Right forelimb (tissue), 1 donor: Measurements from ENCODE around the gene ZFYVE9.

ENCODE experiments used
- DNase-seq: peaks from one replicate; pipeline ENCODE4 v3.0.0-alpha.2; 2018

Gene ZFYVE9

DNA sequence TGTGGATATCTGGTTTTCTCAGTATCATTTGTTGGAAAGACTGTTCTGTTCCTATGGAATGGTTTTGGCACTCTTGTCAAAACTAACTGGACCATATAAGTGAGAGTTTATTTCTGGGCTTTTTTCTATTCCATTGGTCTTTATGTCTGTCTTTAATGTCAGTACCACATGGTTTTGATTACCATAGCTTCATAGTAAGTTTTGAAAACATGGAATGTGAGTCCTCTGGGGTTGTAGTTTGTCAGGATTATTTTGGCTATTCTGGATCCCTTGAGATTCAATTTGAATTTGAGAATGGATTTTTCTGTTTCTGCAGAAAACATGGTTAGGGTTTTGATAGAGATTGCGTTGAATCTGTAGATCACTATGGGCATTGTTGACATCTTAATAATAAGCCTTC, 107.9 kb downstream of the ZFYVE9 start:
- DNase-seq = no peak

DNA sequence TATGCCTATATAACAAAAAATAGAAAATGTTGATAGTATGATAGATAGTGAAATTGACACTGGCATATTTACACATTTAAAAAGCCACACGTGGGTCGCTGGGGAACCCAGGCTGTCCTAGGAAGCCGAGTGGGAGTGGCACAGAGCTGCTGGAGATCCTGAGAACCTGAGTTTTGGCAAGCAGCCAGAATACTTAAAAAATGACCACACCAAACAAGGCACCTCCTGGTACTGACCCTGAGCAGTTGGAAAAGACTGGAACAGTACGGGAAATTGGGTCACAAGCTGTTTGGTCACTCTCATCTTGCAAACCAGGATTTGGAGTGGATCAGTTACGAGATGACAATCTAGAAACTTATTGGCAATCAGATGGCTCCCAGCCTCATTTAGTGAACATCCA, 111.5 kb downstream of the ZFYVE9 start:
- DNase-seq = no peak

DNA sequence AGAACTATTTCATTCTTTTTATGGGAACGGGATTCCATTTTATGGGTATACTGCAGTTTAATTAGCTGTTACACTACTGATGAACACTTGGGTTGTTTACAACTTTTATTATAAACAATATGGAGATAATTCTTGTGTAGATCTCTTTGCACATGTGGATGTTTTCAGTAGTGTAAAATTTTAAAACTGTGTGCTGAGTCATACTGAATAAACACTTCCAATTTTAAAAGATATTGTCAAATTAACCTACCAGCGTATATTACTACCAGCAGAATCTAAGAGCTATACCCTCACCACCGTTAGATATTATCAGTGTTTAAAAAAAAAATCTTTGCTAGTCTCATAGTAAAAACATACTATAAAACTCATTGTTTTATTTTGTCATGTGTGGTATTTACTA, 118.0 kb downstream of the ZFYVE9 start:
- DNase-seq = no peak

DNA sequence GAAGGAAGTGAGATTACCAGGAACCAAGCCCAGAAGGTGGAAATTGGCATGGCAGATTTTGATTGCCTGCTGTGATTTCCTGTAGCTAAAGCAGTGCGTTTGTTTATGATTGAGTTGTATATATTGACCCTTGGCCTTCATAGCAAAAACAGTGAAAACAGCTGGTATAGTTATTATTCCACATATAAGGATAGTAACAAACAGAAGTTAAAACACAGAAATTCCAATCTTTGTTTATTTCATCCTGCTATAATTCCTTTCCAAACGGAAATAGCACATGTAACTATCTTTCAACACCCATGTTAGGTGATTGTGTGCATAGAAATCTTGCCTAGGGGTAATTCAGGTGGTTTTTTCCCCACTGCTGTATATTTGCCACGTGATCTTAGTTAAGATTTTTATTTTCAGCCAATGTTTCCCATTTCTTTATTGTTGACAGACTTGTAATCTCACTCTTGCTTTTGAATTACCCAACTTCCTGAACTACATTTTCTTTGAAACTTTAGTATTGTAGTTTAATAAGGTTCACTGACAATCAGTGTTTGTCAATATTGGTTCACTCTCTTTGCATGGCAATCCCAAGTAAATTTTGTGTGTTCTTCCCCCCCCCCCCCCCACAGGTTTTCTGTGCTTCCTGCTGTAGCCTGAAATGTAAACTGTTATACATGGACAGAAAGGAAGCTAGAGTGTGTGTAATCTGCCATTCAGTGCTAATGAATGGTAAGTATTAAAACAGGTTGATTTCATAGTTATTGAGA, 121.4 kb downstream of the ZFYVE9 start:
- DNase-seq = no peak

DNA sequence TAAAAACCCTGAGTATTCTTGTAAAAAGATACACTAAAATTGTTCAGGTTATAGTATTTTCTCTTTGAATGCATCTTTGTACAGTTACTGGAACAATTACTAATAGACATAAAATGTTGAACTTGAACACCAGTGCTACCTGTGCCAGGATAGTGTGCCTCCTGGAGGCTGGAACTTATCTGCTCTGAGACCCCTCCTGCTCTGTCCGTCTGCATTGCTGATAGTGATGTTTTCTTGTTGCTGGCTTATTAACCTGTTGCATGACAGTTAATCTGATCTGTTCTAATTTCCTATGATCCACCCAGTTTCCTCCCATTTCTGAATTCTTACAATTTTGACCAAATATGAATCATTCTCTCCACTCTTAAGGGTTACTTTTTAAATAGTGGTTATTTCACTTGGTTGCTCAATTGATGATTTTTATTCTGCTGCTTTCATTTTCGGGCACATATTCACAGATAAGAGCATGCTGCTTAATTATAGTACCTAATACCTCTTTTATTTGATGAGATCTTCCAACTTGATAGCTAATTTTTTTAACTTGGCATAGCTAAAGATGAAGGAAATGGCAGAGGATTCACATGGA, 122.7 kb downstream of the ZFYVE9 start:
- DNase-seq = no peak

DNA sequence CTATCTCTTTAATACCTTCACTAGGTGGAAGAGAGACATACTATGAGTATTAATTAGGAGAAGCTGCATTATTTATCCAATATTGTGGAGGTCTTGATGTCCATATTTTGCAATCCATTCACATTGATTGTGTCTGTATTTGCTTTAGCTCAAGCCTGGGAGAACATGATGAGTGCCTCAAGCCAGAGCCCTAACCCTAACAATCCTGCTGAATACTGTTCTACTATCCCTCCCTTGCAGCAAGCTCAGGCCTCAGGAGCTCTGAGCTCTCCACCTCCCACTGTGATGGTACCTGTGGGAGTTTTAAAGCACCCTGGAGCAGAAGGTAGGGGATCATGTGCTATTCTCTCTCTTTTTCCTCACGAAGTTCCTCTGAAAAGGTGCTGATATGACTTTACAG, 124.6 kb downstream of the ZFYVE9 start:
- DNase-seq = no peak

DNA sequence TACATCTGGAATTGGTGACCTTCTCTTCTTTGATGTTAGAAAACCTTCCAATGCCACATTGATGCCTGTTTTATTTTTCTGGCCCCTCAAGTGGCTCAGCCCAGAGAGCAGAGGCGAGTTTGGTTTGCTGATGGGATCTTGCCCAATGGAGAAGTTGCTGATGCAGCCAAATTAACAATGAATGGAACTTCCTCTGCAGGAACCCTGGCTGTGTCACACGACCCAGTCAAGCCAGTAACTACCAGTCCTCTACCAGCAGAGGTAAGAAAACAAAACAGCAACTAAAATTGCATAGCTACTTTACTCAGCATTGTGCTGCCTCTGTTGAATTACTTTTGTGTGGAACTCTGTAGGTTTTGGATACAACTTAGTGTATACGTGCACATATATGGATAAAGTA, 126.5 kb downstream of the ZFYVE9 start:
- no peak for DNase-seq

DNA sequence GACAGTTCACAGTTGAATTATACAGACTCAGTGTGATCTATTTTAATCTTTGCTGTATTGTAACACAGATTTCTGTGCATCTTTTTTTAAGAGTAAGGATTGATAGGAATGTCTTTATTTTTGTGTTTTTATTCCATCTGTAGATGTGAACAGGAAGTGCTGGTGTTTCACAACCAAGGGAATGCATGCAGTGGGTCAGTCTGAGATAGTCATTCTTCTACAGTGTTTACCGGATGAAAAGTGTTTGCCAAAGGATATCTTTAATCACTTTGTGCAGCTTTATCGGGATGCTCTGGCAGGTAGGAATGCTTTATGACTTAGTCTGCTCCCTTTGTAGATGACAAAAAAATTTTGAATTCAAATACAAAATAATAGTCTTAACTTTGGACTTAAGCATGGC, 139.6 kb downstream of the ZFYVE9 start:
- no peak for DNase-seq

DNA sequence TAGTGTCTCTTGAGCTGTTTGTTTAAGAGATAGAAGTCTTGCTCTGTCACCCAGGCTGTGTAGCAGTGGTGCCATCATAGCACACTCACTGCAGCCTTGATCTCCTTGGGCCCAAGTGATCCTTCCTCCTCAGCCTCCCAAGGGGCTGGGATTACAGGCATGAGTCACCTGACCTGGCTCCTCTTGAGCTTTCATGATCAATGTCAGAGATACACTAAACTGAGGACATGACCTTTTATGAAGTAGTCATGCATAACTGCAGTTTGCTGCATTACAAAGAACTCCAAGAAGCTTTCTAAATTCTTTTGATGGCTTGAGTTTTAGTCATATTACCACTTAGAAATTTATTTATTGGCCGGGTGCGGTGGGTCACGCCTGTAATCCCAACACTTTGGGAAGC, 146.4 kb downstream of the ZFYVE9 start:
- DNase-seq = no peak

DNA sequence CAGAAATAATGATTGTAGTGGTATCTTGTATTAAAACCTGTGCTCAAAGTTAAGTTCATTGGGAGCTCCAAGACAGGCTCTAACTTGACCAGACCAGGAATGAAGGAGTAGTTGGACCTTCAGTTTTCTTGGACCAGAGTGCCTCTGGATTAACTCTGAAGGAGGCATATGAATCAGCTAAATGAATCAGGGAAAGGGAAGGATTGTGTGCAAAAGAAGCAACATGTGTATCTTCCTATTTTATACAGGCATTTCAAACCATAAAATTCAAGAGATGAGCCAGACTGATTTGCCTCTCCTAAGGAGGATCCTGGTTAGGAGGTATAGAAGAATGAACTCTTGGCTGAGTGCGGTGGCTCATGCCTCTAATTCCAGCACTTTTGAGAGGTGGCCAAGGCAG, 152.7 kb downstream of the ZFYVE9 start:
- no peak for DNase-seq

DNA sequence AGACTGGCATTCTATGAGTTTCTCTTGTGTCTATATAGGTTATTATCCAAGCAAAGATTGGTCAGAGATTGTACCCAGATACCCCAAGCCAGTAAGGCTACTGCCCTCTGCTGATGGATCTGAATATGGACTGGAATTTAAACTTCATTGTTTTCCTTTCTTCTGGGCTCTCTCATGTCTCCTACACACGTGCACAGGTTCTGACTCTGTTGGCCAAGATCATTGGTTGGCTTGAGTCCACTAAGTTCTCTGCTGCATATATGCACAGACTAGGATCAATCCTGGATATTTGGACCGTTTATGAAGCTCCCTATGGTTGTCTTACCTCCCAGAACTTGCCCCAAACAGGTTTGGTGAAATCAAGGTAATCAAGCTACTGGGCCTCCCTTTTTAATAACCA, 154.5 kb downstream of the ZFYVE9 start:
- no peak for DNase-seq

DNA sequence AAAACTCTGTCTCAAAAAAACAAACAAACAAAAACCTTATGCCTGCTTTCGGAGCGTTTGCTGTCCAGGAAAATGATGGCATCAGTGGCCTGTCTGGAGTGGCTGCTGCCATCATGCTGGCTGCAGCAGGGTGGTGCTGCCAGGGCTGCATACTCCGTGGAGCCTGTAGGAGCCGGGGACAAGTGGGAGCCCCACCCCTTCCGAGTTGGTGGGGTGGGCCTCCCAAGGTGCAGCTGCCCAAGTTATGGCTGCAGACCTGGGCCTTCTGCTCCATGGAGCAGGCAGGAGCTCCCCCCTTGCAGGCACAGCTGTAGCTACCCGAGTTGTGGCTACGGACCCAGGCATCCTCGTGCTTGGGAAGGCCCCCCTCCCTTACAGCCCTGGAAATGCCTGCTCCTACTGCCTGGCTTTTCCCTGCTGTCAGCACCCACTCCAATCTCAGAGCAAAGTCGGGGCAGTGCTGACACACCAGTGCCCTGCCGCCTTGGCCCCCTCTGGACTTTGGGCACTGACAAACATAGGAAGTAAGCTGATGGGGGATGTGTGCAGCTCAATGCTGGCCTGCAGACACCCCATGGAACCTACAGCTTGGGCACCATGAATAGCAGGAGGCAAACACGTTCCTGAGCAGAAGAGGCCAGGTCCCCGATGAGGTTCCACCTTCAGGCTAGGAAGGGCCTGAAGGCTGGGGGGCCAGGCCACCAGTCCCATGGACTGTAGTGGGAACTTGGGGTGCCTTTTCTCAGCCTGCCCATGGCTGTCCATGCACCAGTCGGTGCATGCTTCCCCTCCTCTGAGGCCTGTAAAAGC, 163.7 kb downstream of the ZFYVE9 start:
- no peak for DNase-seq

DNA sequence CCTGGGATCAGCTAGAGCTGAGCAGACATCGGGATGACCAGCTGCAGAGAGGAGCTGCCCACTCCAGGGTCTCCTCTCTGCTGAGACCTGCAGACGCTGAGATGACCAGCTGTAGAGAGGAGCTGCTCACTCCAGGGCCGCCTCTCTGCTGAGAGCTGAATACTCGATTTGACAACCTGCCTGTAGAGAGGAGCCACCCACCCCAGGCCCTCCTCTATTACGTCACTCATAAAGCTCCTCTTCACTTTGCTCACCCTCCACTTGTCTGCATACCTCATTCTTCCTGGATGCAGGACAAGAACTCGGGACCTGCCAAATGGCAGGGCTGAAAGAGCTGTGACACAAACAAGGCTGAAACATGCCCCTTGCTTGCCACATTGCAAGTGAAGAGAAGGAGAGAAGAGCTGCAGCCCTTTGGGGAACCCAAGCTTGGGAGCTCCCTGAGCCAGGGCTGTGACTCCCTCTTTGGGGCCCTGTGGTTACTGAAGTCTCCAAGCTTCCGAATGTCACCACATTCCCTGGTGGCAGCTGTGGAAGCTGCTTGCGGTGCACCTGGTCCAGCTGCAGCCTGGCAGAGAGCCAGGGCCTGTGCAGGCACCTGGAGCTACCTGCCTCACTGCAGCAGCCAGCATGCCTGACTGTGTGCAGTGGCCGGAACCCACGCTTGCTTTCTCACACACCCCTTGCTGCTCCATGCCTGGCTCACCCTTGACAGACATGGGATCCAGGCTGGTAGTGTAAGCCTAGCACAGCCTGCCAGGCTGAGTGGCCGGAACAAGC, 164.5 kb downstream of the ZFYVE9 start:
- DNase-seq = no peak

DNA sequence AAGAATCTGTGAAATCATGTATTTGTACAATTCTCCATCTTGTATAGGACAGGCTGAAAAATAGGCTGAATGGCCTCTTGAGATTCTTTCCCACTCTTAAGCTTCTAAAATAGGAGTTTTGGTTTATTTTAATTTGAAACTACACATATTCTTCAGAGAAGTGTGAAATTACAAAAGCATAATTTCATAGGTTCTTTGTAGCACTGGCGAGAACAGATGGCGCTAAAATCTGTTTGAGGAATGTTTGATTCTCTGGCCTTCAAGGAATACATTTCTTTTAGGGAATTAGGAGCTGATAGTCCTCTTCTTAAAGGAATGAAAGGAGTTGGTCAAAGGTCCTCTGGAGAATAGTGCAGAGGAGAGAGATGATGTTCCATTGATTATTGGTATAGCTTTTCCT, 179.2 kb downstream of the ZFYVE9 start:
- DNase-seq = no peak

DNA sequence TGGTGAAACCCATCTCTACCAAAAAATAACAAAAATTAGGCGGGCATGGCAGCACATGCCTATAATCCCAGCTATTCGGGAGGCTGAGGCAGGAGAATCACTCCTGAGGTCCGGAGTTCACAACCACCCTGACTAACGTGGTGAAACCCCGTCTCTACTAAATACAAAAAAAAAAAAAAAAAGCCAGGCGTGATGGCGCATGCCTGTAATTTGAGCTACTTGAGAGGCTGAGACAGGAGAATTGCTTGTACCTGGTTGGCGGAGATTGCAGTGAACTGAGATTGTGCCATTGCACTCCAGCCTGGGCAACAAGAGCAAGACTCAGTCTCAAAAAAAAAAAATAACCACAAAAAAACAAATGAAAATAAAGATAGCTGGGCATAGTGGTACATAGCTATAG, 181.8 kb downstream of the ZFYVE9 start:
- no peak for DNase-seq

DNA sequence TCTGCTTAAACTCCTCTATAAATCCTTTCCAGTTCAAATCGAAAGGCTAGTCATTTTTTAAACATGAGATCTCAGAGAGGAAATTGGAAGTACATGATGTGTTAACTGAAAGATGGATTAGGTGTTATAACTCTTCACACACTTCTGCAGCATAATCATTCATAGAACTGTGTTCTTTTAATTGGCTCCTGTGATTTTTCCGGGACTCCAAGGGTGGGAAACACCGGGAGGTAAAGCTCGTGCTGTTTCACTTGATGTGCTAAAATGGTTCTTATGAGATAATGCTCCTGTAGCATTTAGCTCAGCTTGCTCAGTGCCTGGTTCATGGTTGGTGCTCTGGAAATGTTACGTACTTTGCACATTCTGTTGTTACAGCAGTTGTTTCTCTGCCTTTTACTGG, 183.9 kb downstream of the ZFYVE9 start:
- DNase-seq = no peak

DNA sequence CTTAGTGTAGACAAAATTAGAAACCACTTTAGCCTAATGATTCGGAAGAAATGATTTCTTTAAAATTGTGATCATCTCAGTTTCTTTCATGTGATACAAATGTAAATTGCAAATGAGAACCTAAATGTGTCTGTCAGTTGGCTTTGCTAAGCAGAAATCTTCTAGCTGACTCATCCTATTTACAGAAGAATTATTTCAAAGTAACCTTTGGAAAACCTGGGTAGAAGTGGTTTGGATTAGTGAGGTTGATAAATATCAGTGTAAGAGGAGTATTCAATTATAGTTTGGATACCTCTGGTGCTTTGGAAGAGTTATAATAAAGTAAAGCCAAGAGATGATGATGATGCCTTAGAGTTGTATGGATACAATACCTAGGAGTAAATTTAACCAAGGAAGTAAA, 186.7 kb downstream of the ZFYVE9 start:
- DNase-seq = no peak

DNA sequence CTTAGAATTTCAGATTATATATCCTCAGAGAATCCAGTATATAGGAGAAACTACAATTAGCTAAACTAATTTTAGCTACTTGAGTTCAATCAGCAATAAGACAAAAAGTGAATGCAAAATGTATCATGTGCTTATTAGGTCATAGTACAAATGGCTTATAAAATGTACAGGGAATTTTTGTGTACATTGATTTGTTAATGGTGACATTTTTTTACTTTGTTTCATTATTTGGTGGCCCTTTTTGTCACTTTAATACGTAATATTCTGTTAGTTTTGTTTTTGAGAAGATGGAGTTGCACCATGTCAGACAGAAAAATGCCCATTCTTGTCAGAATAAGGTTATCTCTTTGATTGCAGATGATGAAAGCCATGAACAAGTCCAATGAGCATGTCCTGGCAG, 190.5 kb downstream of the ZFYVE9 start:
- DNase-seq = no peak

DNA sequence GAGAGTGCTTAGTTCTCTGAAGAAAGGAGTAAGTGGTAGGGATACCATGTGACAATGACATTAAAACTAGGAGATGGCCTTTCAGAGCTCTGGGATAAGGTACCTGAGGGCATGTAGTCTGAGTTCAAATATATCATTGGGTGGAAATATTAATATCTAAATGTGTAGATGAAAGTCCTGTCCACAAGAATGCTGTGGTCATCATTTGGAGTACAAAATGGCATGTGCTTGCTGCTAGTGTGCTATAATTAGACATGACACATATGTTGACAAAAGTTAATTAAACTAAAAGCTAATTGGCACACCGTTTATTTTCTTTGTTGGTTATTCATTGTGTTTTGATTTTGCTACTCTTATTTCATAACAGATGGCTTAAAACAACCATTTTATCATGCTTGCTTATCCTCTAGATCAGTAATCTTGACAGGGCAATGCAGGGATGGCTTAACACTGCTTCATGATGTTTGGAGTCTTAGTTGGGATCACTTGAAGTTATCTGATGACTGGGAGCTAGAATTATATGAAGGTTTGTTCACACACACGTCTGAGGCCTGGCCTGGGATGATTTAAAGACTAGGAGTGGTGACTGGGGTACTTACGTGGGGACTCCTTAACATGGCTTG, 193.1 kb downstream of the ZFYVE9 start:
- DNase-seq = no peak

DNA sequence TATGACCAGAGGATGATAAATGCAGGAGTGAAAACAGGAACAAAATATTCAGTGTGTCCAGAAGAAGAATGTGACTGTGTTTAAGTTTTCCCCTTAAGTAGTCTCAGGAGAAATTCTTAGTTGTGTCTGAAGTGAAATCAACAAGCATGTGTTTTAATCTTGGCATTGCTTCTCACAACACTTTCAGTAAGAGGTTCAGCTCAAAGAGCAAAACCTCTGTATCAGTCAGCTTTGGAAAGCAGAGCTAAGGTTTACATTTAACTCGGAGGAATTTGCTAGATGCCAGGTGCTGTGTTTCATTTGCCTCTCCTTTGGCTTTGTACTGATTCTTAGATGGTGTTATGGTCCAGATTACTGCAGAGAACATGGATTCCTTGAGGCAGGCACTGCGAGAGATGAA, 195.6 kb downstream of the ZFYVE9 start:
- no peak for DNase-seq

DNA sequence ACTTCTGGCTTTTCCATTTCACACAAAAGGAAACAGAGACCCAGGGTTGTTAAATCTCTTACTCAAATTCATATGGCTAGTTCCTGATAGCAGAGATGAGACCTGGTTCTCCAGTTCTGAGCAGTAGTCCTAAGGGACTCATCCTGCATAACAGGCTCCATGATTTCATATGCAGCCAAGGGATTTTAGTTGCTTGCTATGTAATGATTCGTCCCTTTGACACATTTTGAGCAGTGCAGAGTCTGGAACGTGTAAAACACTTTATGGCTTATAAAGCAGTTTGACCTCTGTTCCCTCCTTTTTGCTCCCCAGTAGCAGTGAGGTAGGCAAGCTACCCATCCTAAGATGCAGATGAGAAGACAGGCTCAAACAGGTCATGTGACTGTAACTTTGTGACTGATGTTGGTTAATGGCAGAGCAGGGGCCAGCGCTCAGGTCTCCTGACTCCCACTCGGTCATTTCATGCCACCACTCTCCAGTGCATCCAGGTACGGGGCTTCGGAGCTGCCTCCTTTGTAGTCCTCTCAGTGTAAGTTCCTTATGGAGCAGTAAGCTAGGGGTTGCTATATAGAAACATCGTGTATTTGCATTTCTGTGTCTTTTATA, 199.9 kb downstream of the ZFYVE9 start:
- DNase-seq = no peak

DNA sequence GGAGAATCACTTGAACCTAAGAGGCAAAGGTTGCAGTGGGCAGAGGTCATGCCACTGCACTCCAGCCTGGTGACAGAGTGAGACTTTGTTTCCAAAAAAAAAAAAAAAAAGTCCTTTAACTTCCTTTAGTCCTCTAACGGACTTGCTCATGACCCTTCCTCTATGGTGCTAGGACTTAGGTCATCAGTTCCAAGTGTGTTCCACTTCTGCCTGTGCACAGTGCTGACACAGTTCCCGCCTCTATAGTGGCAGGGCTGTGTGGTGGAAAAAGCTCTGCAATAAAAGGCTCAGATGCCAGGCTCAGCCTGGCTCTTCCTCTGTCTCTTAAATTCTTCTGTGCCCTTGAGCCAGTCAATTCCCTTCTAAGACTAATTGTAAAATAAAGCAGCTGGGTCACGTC, 202.1 kb downstream of the ZFYVE9 start:
- no peak for DNase-seq

DNA sequence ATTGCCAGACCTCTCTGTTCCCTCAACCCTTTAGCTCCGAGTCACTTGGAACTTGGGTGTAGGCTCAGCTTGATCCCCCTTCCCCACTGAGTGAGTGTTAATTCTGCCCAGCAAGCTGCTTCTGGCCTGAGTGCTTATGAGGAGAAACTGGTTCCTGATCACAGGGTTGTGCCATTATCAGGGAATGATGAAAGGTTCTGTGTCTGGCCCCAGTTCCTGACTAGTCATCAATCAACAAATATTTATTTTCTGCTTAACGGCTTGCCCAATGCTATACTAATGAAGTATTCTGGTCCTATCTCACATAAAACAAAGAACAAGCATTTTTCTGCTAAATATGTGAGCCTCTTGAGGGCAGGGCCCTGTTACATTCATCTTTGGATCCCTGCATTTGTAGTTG, 203.4 kb downstream of the ZFYVE9 start:
- no peak for DNase-seq
